Spleen (tissue), 11 donors: ENCODE data around the gene MAP3K10. TPM values are rescaled to one million over a fixed set of nuclear protein-coding genes. Genes with fewer than 3 reads are reported as not detected.

Source experiments
- DNase-seq: peaks from one replicate; pipeline ENCODE4 v3.0.0-alpha.2; 2020
- H3K27ac ChIP-seq, 8 donors: fragments of 200-600 bp; sonication (generic) in 7 of 8; 1 replicate in 4 of 8; 2 replicates in 4 of 8; pipeline versions ENCODE4 v1.5.0 to v1.8.0; 2016 to 2021; ENCODE audit warnings: inconsistent platforms in 4 of 8, mild to moderate bottlenecking in 4 of 8, moderate library complexity in 1 of 8
- H3K27me3 ChIP-seq, 7 donors: fragments of 200-600 bp; sonication (generic) in 6 of 7; replicated peaks in 1 of 7; 1 replicate in 4 of 7; 2 replicates in 3 of 7; pipeline versions ENCODE4 v1.5.0 to v1.8.0; 2016 to 2021; ENCODE audit warnings: inconsistent platforms in 3 of 7, mild to moderate bottlenecking in 1 of 7
- H3K36me3 ChIP-seq, 6 donors: fragments of 200-600 bp; sonication (generic) in 5 of 6; 1 replicate in 4 of 6; 2 replicates in 2 of 6; pipeline versions ENCODE4 v1.5.0 to v1.8.0; 2016 to 2021; ENCODE audit warnings: inconsistent platforms in 2 of 6
- H3K4me1 ChIP-seq, 6 donors: fragments of 200-600 bp; sonication (generic) in 5 of 6; 1 replicate in 3 of 6; 2 replicates in 3 of 6; pipeline versions ENCODE4 v1.5.0 to v1.8.0; 2016 to 2021; ENCODE audit warnings: inconsistent platforms in 3 of 6
- H3K4me3 ChIP-seq, 8 donors: fragments of 200-600 bp; sonication (generic) in 7 of 8; 1 replicate in 4 of 8; 2 replicates in 4 of 8; pipeline versions ENCODE4 v1.5.0 to v1.8.0; 2016 to 2021; ENCODE audit warnings: inconsistent platforms in 4 of 8, mild to moderate bottlenecking in 4 of 8, moderate library complexity in 2 of 8
- H3K9me3 ChIP-seq, 8 donors: fragments of 200-600 bp; sonication (generic) in 7 of 8; 1 replicate in 4 of 8; 2 replicates in 4 of 8; pipeline versions ENCODE4 v1.5.0 to v1.8.0; 2016 to 2021; ENCODE audit warnings: inconsistent platforms in 4 of 8
- CTCF ChIP-seq, 11 experiments: fragments of 200-600 bp in 7 of 11; fragments of 450-650 bp in 4 of 11; sonication (generic) in 4 of 11; IDR thresholded peaks in 8 of 11; conservative IDR thresholded peaks in 3 of 11; 1 replicate in 7 of 11; 2 replicates in 4 of 11; pipeline versions ENCODE4 v1.4.0 to v1.8.0; 2016 to 2021; ENCODE audit warnings: antibody characterized with exemption in 11 of 11, inconsistent platforms in 4 of 11, mild to moderate bottlenecking in 1 of 11
- POLR2A ChIP-seq, 3 donors: fragments of 450-650 bp; IDR thresholded peaks; one replicate each; pipeline ENCODE4 v1.5.1; 2017; ENCODE audit warnings: antibody characterized with exemption in 3 of 3, mild to moderate bottlenecking in 1 of 3
- POLR2AphosphoS5 ChIP-seq, 3 donors: sonication (generic); formaldehyde crosslinking; IDR thresholded peaks; one replicate each; pipeline ENCODE4 v1.5.1; 2017; ENCODE audit warnings: antibody characterized with exemption in 3 of 3
- WGBS, 5 donors: extraction: QIAGEN DNeasy Blood & Tissue Kit in 3 of 5; methylation state at CpG; one replicate each; pipeline versions ENCODE4 v1.1.5 to v1.1.7; 2013 to 2018; 5-methylcytosine and 5-hydroxymethylcytosine counted together
- intact Hi-C: fragments of 100-400 bp; cut with DNase I; formaldehyde crosslinking; loops from one replicate; pipeline ENCODE4 v1.15.0; 2023; ENCODE audit warnings: low total_unique reads
- polyA plus RNA-seq, 3 donors: library from polyadenylated mRNA; stranded (reverse); fragments of 200-250 nt; gene quantifications; one replicate each; pipeline ENCODE4 v1.2.1, GENCODE V29; 2013
- total RNA-seq, 7 donors: library from RNA; depleted of rRNA in 3 of 7; stranded (reverse); fragments of >200 nt in 3 of 7; fragmentation: NEBNext Ultra II Directional in 4 of 7; extraction: Animal tissue kit (Norgen Biotek cat#: 25700) in 4 of 7; gene quantifications; one replicate each; pipeline versions ENCODE4 v1.1.0 to v1.2.1, GENCODE V29; 2016 to 2021
- donor health status: healthy with polysubstance abuse.
- donor health status: DM: no; HTN: no; CAD: no; lungs with moderate emphysema.
- donor health status: DM: no; HTN: no; CAD: no.
- donor health status: Bipolar disorder and iron deficiency.
- donor health status: healthy.
- donor health status: DM: no; HTN: no; CAD: no.
- donor health status: DM: yes; HTN: yes; CAD: no.

Gene MAP3K10
- total and polyA plus RNA-seq, 10 donors, result 4.3 to 25.6 (median 17.4) TPM

DNA sequence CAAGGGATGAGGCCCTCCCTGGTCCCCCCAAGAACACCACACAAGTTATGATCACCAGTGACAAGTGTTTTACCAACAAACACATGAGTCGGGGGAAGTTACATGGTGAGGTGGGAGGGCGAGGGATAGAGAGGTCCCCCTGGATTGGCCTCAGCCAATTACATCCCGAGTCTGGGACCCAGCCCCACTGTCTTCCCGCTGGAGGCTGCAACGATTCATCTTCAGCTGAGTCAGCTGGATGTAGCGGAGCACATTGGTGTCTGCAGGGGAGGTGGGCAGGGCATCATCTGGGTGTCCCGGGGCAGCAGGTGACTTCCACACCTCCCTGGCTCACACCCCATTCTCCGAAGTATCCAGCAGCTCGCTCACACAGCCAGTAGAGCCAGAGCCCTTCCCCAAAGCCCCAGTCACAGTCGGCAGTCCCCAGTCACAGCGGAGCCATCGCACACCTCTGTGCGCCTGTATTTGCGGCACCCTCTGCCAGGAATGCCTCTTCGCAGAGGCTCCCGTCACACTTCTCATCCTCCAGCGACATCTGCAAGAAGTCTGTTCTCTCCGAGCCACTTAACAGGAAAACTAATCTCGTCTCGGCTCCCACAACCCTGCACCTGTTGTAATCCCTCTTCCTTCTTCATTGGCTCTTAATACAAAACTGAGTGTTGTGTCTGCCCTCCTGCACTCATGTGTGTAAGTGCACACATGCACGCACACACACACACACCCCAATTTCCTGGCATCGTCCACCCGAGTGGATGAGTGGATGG, 25.0 kb downstream of the MAP3K10 start:
- no peak overlapping the region for H3K27ac ChIP-seq
- no peak for DNase-seq
- 44 to 57% (median 56%) methylated on average over 23 of the region's 23 CpGs for WGBS, 5 donors
- peaks cover 0 to 15% (median 11%) of the 10 kb centered on the region in 6 donors for H3K4me1 ChIP-seq
- TF ChIP-seq POLR2AphosphoS5 (IDR thresholded peaks at IDR 0.05) (peak in 1 of 3 donors; percentile 23), CTCF (IDR thresholded peaks at IDR 0.05 in 8 of 11, conservative IDR thresholded peaks at IDR 0.05 in 3 of 11) (no peak)
- intact Hi-C loops, result loop anchor here (5.0 kb wide), 1 partner anchor 79 kb away; no protein-coding TSS in a partner anchor
- H3K27me3 ChIP-seq, result peaks cover 6 to 62% (median 36%) of the 10 kb centered on the region in 7 donors
- peaks cover 0 to 32% (median 15%) of the 10 kb centered on the region in 6 donors for H3K36me3 ChIP-seq
- H3K9me3 ChIP-seq, result no peaks in the 10 kb centered on the region
- H3K4me3 ChIP-seq, result no peak overlapping the region

DNA sequence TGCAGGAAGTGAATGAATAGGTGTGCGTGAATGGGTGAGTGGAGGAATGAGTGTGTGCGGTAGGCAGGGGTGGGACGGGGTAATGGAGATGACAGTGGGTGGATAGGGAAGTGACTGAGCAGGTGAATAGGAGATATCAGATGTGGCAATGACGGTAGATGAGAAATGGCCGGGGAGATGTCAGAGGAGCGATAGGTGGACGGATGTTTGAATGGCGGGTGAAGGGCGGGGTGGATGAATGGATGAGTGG, 25.5 kb downstream of the MAP3K10 start:
- WGBS, 5 donors, result 26 to 40% (median 39%) methylated on average over 9 of the region's 9 CpGs
- Histone ChIP-seq H3K27ac (no peak overlapping the region), H3K4me1 (peaks cover 0 to 15% (median 11%) of the 10 kb centered on the region in 6 donors), H3K36me3 (peaks cover 0 to 27% (median 10%) of the 10 kb centered on the region in 6 donors), H3K27me3 (peaks cover 6 to 67% (median 36%) of the 10 kb centered on the region in 7 donors), H3K9me3 (no peaks in the 10 kb centered on the region), H3K4me3 (no peak overlapping the region)
- intact Hi-C loops, result loop anchor here (5.0 kb wide), 1 partner anchor 79 kb away; no protein-coding TSS in a partner anchor
- DNase-seq, result no peak
- no peak for TF ChIP-seq POLR2A (IDR thresholded peaks at IDR 0.05)
- no peak for TF ChIP-seq CTCF (IDR thresholded peaks at IDR 0.05 in 8 of 11, conservative IDR thresholded peaks at IDR 0.05 in 3 of 11)
- no peak for TF ChIP-seq POLR2AphosphoS5 (IDR thresholded peaks at IDR 0.05)

DNA sequence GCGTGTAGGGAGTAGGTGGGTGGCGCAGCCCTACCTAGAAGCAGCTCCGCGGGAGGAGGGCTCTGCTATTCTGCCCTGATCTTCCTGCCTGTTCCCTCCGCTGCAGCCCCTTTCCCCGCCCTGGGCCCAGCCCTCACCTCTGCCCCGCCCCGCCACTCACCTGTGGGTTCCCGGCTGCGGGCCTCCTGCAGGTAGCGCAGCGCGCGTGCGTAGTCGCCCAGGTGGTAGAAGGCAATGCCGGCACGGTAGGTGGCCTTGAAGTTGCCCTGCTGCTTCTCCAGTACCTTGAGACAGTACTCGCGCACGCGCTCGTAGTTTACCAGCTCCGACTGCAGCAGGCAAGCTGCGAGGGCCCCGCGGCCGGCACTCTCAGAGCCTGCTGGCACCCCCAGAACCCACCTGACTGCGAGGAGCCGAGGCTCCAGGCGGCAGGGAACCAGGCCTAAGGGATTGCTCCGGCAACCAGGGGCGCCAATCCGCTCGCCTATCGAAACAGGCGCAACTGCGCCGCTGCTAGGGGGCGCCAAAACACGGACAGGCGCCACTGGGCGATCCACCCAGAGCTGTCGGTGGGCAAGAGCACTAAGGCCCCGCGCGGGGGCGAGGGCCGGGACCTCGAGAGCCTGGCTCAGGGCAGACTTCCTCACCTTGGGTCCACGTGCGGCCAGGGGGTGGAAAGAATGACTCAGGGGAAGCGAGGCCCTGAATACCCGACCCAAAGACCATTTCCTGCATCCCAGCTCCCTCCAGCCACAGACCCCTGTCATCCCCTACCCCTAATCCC, 26.0 kb downstream of the MAP3K10 start:
- 13 to 14% (median 13%) methylated on average over 23 to 54 of the region's 54 CpGs for WGBS, 5 donors
- H3K36me3 ChIP-seq, result peaks cover 0 to 22% (median 5%) of the 10 kb centered on the region in 6 donors
- no peak for DNase-seq
- TF ChIP-seq POLR2A (IDR thresholded peaks at IDR 0.05) (no peak), CTCF (IDR thresholded peaks at IDR 0.05 in 8 of 11, conservative IDR thresholded peaks at IDR 0.05 in 3 of 11) (peak in 2 of 11 experiments; percentile 22 to 27), POLR2AphosphoS5 (IDR thresholded peaks at IDR 0.05) (peak in 1 of 3 donors; percentile 44)
- H3K4me3 ChIP-seq, result peak overlapping the region in 1 of 8 donors; percentile 39
- intact Hi-C loops, result loop anchor here (5.0 kb wide), 1 partner anchor 80 kb away; no protein-coding TSS in a partner anchor
- H3K27me3 ChIP-seq, result peaks cover 6 to 69% (median 36%) of the 10 kb centered on the region in 7 donors
- H3K4me1 ChIP-seq, result peaks cover 0 to 15% (median 11%) of the 10 kb centered on the region in 6 donors
- peaks cover 0 to 3% (median 1%) of the 10 kb centered on the region in 8 donors for H3K9me3 ChIP-seq
- H3K27ac ChIP-seq, result no peak overlapping the region
